ENCODE results near the gene TMIGD3. TPM values are rescaled to one million over a fixed set of nuclear protein-coding genes. Genes with fewer than 3 reads are reported as not detected.

Gene TMIGD3
- polyA plus RNA-seq, 3 donors, result 2.0 to 3.1 (median 2.1) TPM

- Histone ChIP-seq H3K27me3 (ENCODE audit: control insufficient read depth in 2 of 2, insufficient read depth in 2 of 2, low read length in 2 of 2) (no peaks in the 10 kb centered on the region), H3K4me1 (ENCODE audit: control insufficient read depth in 1 of 2, insufficient read depth in 2 of 2, low read length in 2 of 2) (peaks cover 71% of the 10 kb centered on the region in 2 donors), H4K20me1 (ENCODE audit: insufficient read depth, low read length) (no peaks in the 10 kb centered on the region), H3K9ac (ENCODE audit: insufficient read depth, low read length, poor library complexity, severe bottlenecking) (no peak overlapping the region), H3K27ac (ENCODE audit: low read depth in 1 of 2, low read length in 2 of 2) (peak overlapping the region in 1 of 2 donors; percentile 74), H3K4me2 (replicated peaks; ENCODE audit: extremely low read depth, low read length, poor library complexity, severe bottlenecking) (peak overlapping the region; percentile 15), H3K36me3 (replicated peaks in 1 of 2; ENCODE audit: control insufficient read depth in 1 of 2, insufficient read depth in 2 of 2, low read length in 2 of 2) (peaks cover 12 to 16% of the 10 kb centered on the region in 2 donors), H2AFZ (ENCODE audit: insufficient read depth, low read depth, low read length, poor library complexity, severe bottlenecking) (no peak overlapping the region), H3K79me2 (ENCODE audit: insufficient read depth, low read length) (peaks cover 29% of the 10 kb centered on the region), H3K4me3 (replicated peaks in 1 of 3; ENCODE audit: low read depth in 2 of 3, low read length in 3 of 3) (peak overlapping the region in 1 of 3 experiments; percentile 21), H3K9me3 (replicated peaks in 1 of 2; ENCODE audit: control insufficient read depth in 1 of 2, insufficient read depth in 1 of 2, low read length in 2 of 2) (no peaks in the 10 kb centered on the region)
- Mint-ChIP-seq H3K9me3 (no peaks in the 10 kb centered on the region), H3K36me3 (peaks cover 22 to 23% of the 10 kb centered on the region in 2 donors), H3K4me1 (peaks cover 79% of the 10 kb centered on the region), H3K27ac (peak overlapping the region; percentile 51 to 90 (median 77)), H3K4me3 (no peak overlapping the region), H3K27me3 (ENCODE audit: low read depth in 3 of 3) (no peaks in the 10 kb centered on the region)
- no CpG with 5 or more reads among the region's 1 CpG for WGBS (ENCODE audit: insufficient coverage)
- intact Hi-C loops (cut with micrococcal nuclease), result loop anchor here (5.0 to 10.0 kb wide), 3 partner anchors 37 to 264 kb away; no protein-coding TSS in a partner anchor
- DNase-seq, result peak in 2 of 3 donors; percentile 31 to 51
- TF ChIP-seq, protein P1, sequence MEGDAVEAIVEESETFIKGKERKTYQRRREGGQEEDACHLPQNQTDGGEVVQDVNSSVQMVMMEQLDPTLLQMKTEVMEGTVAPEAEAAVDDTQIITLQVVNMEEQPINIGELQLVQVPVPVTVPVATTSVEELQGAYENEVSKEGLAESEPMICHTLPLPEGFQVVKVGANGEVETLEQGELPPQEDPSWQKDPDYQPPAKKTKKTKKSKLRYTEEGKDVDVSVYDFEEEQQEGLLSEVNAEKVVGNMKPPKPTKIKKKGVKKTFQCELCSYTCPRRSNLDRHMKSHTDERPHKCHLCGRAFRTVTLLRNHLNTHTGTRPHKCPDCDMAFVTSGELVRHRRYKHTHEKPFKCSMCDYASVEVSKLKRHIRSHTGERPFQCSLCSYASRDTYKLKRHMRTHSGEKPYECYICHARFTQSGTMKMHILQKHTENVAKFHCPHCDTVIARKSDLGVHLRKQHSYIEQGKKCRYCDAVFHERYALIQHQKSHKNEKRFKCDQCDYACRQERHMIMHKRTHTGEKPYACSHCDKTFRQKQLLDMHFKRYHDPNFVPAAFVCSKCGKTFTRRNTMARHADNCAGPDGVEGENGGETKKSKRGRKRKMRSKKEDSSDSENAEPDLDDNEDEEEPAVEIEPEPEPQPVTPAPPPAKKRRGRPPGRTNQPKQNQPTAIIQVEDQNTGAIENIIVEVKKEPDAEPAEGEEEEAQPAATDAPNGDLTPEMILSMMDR (IDR thresholded peaks at IDR 0.05), result no peak
These were observed 22.8 kb downstream of the TMIGD3 start for GRCh38 chr1:111480674-111481073.

- Histone ChIP-seq H2AFZ (ENCODE audit: insufficient read depth, low read depth, low read length, poor library complexity, severe bottlenecking) (peak overlapping the region; percentile 31), H3K79me2 (ENCODE audit: insufficient read depth, low read length) (peaks cover 66% of the 10 kb centered on the region), H4K20me1 (ENCODE audit: insufficient read depth, low read length) (no peaks in the 10 kb centered on the region), H3K4me1 (ENCODE audit: control insufficient read depth in 1 of 2, insufficient read depth in 2 of 2, low read length in 2 of 2) (peaks cover 73 to 82% of the 10 kb centered on the region in 2 donors), H3K36me3 (replicated peaks in 1 of 2; ENCODE audit: control insufficient read depth in 1 of 2, insufficient read depth in 2 of 2, low read length in 2 of 2) (peaks cover 12 to 16% of the 10 kb centered on the region in 2 donors), H3K4me2 (replicated peaks; ENCODE audit: extremely low read depth, low read length, poor library complexity, severe bottlenecking) (peak overlapping the region; percentile 89), H3K27me3 (ENCODE audit: control insufficient read depth in 2 of 2, insufficient read depth in 2 of 2, low read length in 2 of 2) (no peaks in the 10 kb centered on the region), H3K9me3 (replicated peaks in 1 of 2; ENCODE audit: control insufficient read depth in 1 of 2, insufficient read depth in 1 of 2, low read length in 2 of 2) (no peaks in the 10 kb centered on the region), H3K27ac (ENCODE audit: low read depth in 1 of 2, low read length in 2 of 2) (peak overlapping the region; percentile 60 to 97), H3K4me3 (replicated peaks in 1 of 3; ENCODE audit: low read depth in 2 of 3, low read length in 3 of 3) (peak overlapping the region; percentile 86 to 100 (median 96)), H3K9ac (ENCODE audit: insufficient read depth, low read length, poor library complexity, severe bottlenecking) (peak overlapping the region; percentile 86)
- TF ChIP-seq, protein P1 (IDR thresholded peaks at IDR 0.05), result no peak
- Mint-ChIP-seq H3K27me3 (ENCODE audit: low read depth in 3 of 3) (no peaks in the 10 kb centered on the region), H3K4me3 (peak overlapping the region; percentile 85 to 97), H3K9me3 (no peaks in the 10 kb centered on the region), H3K4me1 (peaks cover 69% of the 10 kb centered on the region), H3K27ac (peak overlapping the region in 6 of 7 donors; percentile 85 to 98 (median 94)), H3K36me3 (peaks cover 31% of the 10 kb centered on the region in 2 donors)
- intact Hi-C loops (cut with micrococcal nuclease), result no loop called here
- no CpG with 5 or more reads among the region's 2 CpGs for whole genome bisulfite sequencing (ENCODE audit: insufficient coverage)
- peak; percentile 23 to 40 (median 24) for DNase-seq
These were observed 26.6 kb downstream of the TMIGD3 start for GRCh38 chr1:111476761-111477309.
